GM12864 (cell line): Measurements from ENCODE around the gene TMEM150C.

ENCODE experiments used
- DNase-seq: peaks from one replicate; pipeline ENCODE4 v3.0.0-alpha.2; 2011; ENCODE audit warnings: low read depth
- H3K4me3 ChIP-seq: 2 replicates; pipeline ENCODE4 v1.5.1; 2011; ENCODE audit warnings: mild to moderate bottlenecking, low read depth, low read length, control low read depth
- CTCF ChIP-seq: IDR thresholded peaks from 2 replicates; pipeline ENCODE4 v1.5.1; 2011; ENCODE audit warnings: low read depth, mild to moderate bottlenecking, moderate library complexity, low read length, control low read depth, inconsistent platforms; ENCODE audit errors: missing control alignments

TMEM150C gene

GRCh38 chr4:82561786-82562563, at the start of gene TMEM150C:
TMEM150C (minus strand) TSS chr4:82561988; CDS start chr4:82504657, 57,331 bp downstream.
- no peak for DNase-seq
- TF ChIP-seq CTCF = no peak
- no peak within 1 kb of the TSS; the same call in 1 of the 2 replicates for H3K4me3 ChIP-seq

- no peak for TF ChIP-seq CTCF
- no peak for DNase-seq
- no peak overlapping the region for H3K4me3 ChIP-seq
These were observed 49.7 kb upstream of the TMEM150C start for GRCh38 chr4:82611527-82611926.

GRCh38 chr4:82610041-82610440, 48.3 kb upstream of the TMEM150C start:
- DNase-seq = no peak
- no peak for TF ChIP-seq CTCF
- H3K4me3 ChIP-seq = no peak overlapping the region

- TF ChIP-seq CTCF = no peak
- H3K4me3 ChIP-seq = no peak overlapping the region
- no peak for DNase-seq
These were observed 44.8 kb upstream of the TMEM150C start for GRCh38 chr4:82606622-82607021.

- no peak for DNase-seq
- TF ChIP-seq CTCF = no peak
- H3K4me3 ChIP-seq = no peak overlapping the region
These were observed 42.7 kb upstream of the TMEM150C start for GRCh38 chr4:82604522-82604921.

- no peak for TF ChIP-seq CTCF
- no peak overlapping the region for H3K4me3 ChIP-seq
- DNase-seq = no peak
These were observed 39.6 kb upstream of the TMEM150C start for GRCh38 chr4:82601242-82602015.

- DNase-seq = no peak
- TF ChIP-seq CTCF = peak; percentile 12
- H3K4me3 ChIP-seq = no peak overlapping the region
These were observed 37.5 kb upstream of the TMEM150C start for GRCh38 chr4:82599336-82599735.
